ENCODE measurements around the gene SORCS2. TPM values are rescaled to one million over a fixed set of nuclear protein-coding genes. Genes with fewer than 3 reads are reported as not detected.

SORCS2 gene
- total and polyA plus RNA-seq, 2 donors (not counting 1 experiment from before 2014, with no cell fraction given): not detected

GRCh38 chr4:7415927-7416686 is 223.8 kb downstream of the SORCS2 start:
- Histone ChIP-seq H3K4me3 (ENCODE audit: control extremely low read depth in 1 of 5, extremely low read depth in 1 of 5, insufficient read depth in 1 of 5, low read depth in 2 of 5, low read length in 4 of 5) (no peak overlapping the region), H4K20me1 (ENCODE audit: control insufficient read depth, insufficient read depth, low read length, poor library complexity, severe bottlenecking) (no peaks in the 10 kb centered on the region), H3K79me2 (ENCODE audit: control insufficient read depth, insufficient read depth, low read length) (no peaks in the 10 kb centered on the region), H3K4me2 (replicated peaks; ENCODE audit: low read depth, low read length, poor library complexity, severe bottlenecking) (no peak overlapping the region), H3K27ac (ENCODE audit: low read length in 2 of 2) (no peak overlapping the region), H2AFZ (ENCODE audit: insufficient read depth, low read depth, low read length, poor library complexity, severe bottlenecking) (no peak overlapping the region), H3K36me3 (replicated peaks in 1 of 2; ENCODE audit: control extremely low read depth in 1 of 2, control insufficient read depth in 1 of 2, extremely low read depth in 1 of 2, insufficient read depth in 2 of 2, low read length in 1 of 2) (no peaks in the 10 kb centered on the region), H3K27me3 (replicated peaks in 1 of 4; ENCODE audit: control extremely low read depth in 1 of 4, control insufficient read depth in 3 of 4, insufficient read depth in 4 of 4, low read length in 3 of 4) (peaks cover 0 to 4% (median 0%) of the 10 kb centered on the region in 4 experiments), H3K9me3 (ENCODE audit: control extremely low read depth in 1 of 3, control insufficient read depth in 2 of 3, insufficient read depth in 1 of 3, low read length in 2 of 3) (peaks cover 0 to 36% (median 0%) of the 10 kb centered on the region in 3 donors), H3K4me1 (ENCODE audit: control insufficient read depth in 2 of 2, insufficient read depth in 2 of 2, low read length in 2 of 2) (no peaks in the 10 kb centered on the region), H3K9ac (ENCODE audit: low read length) (no peak overlapping the region)
- WGBS (ENCODE audit: insufficient coverage): 84% methylated on average over 16 of the region's 16 CpGs
- TF ChIP-seq EZH2 (IDR thresholded peaks at IDR 0.05; ENCODE audit: borderline replicate concordance, insufficient read depth, low read depth, low read length, poor library complexity, severe bottlenecking) (no peak), CTCF (IDR thresholded peaks at IDR 0.05) (no peak)
- H3K9me3 Mint-ChIP-seq (ENCODE audit: insufficient read depth): peaks cover 6% of the 10 kb centered on the region
- intact Hi-C loops (cut with micrococcal nuclease): no loop called here
- peaks cover 15% of the 10 kb centered on the region for H3K27me3 Mint-ChIP-seq
- ChIA-PET POLR2A (no interaction called here), CTCF (no interaction called here)
- ATAC-seq (ENCODE audit: low read depth) (no peak), DNase-seq (no peak)
- H3K4me1 Mint-ChIP-seq: no peaks in the 10 kb centered on the region
- H3K4me3 Mint-ChIP-seq: no peak overlapping the region
- no peak overlapping the region for H3K27ac Mint-ChIP-seq

GRCh38 chr4:7416745-7417432 is 224.6 kb downstream of the SORCS2 start:
- 83% methylated on average over 12 of the region's 14 CpGs for WGBS (ENCODE audit: insufficient coverage)
- Histone ChIP-seq H4K20me1 (ENCODE audit: control insufficient read depth, insufficient read depth, low read length, poor library complexity, severe bottlenecking) (no peaks in the 10 kb centered on the region), H3K4me1 (ENCODE audit: control insufficient read depth in 2 of 2, insufficient read depth in 2 of 2, low read length in 2 of 2) (no peaks in the 10 kb centered on the region), H3K9me3 (ENCODE audit: control extremely low read depth in 1 of 3, control insufficient read depth in 2 of 3, insufficient read depth in 1 of 3, low read length in 2 of 3) (peaks cover 0 to 34% (median 0%) of the 10 kb centered on the region in 3 donors), H3K9ac (ENCODE audit: low read length) (no peak overlapping the region), H3K27ac (ENCODE audit: low read length in 2 of 2) (no peak overlapping the region), H3K4me2 (replicated peaks; ENCODE audit: low read depth, low read length, poor library complexity, severe bottlenecking) (no peak overlapping the region), H3K4me3 (ENCODE audit: control extremely low read depth in 1 of 5, extremely low read depth in 1 of 5, insufficient read depth in 1 of 5, low read depth in 2 of 5, low read length in 4 of 5) (no peak overlapping the region), H3K79me2 (ENCODE audit: control insufficient read depth, insufficient read depth, low read length) (no peaks in the 10 kb centered on the region), H3K36me3 (replicated peaks in 1 of 2; ENCODE audit: control extremely low read depth in 1 of 2, control insufficient read depth in 1 of 2, extremely low read depth in 1 of 2, insufficient read depth in 2 of 2, low read length in 1 of 2) (no peaks in the 10 kb centered on the region), H2AFZ (ENCODE audit: insufficient read depth, low read depth, low read length, poor library complexity, severe bottlenecking) (no peak overlapping the region), H3K27me3 (replicated peaks in 1 of 4; ENCODE audit: control extremely low read depth in 1 of 4, control insufficient read depth in 3 of 4, insufficient read depth in 4 of 4, low read length in 3 of 4) (peaks cover 0 to 4% (median 0%) of the 10 kb centered on the region in 4 experiments)
- intact Hi-C loops (cut with micrococcal nuclease): no loop called here
- no peak for TF ChIP-seq EZH2 (IDR thresholded peaks at IDR 0.05; ENCODE audit: borderline replicate concordance, insufficient read depth, low read depth, low read length, poor library complexity, severe bottlenecking)
- TF ChIP-seq CTCF (IDR thresholded peaks at IDR 0.05): no peak
- Mint-ChIP-seq H3K9me3 (ENCODE audit: insufficient read depth) (peaks cover 6% of the 10 kb centered on the region), H3K27me3 (peaks cover 15% of the 10 kb centered on the region), H3K4me3 (no peak overlapping the region), H3K4me1 (no peaks in the 10 kb centered on the region), H3K27ac (no peak overlapping the region)
- POLR2A ChIA-PET: no interaction called here
- DNase-seq: no peak
- CTCF ChIA-PET: no interaction called here
- ATAC-seq (ENCODE audit: low read depth): no peak
